Measurements from ENCODE around the gene CRYZ.
"Not testable (repeated sequence)": the region's sequence is repeated elsewhere in the genome, so short reads cannot be mapped to it uniquely, and the experiment has no call there.

CRYZ gene, protein sequence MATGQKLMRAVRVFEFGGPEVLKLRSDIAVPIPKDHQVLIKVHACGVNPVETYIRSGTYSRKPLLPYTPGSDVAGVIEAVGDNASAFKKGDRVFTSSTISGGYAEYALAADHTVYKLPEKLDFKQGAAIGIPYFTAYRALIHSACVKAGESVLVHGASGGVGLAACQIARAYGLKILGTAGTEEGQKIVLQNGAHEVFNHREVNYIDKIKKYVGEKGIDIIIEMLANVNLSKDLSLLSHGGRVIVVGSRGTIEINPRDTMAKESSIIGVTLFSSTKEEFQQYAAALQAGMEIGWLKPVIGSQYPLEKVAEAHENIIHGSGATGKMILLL

DNA sequence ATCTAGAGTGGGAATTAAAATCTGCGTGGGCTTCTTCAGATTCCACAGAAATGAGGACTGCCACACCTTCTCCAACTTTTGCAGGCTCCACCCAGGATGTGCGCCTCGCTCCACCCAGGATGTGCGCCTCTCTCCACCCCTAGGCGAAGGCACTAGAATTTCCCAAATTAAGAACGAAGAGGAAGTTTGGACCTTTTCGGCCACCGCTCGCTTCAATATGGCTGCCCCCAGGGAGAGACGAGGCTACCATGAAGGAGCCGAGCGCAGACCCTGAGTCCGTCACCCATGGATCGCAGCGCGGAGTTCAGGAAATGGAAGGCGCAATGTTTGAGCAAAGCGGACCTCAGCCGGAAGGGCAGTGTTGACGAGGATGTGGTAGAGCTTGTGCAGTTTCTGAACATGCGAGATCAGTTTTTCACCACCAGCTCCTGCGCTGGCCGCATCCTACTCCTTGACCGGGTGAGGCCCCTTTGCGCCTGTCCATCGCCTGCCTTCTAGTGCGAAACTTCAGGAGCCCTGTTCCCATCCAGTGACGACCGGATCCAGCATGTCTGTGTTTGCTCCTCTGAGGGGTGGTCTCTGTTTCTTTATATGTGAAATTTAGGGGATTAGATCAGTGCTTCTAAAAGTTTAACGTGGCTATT, at the start of gene CRYZ, which contains the start of gene TYW3:
TSS of gene CRYZ (minus strand) at position 91 of the 644 bp plus-strand sequence. CDS start 8,229 bp downstream, outside the sequence.
TSS of gene TYW3 (plus strand) at position 193 of the 644 bp plus-strand sequence. CDS start at position 286, 93 bp downstream.
- DNase-seq (ENCODE audit: low read depth in 2 of 2) = peak; percentile 70 to 71

- no peak for DNase-seq (ENCODE audit: low read depth in 2 of 2)
These were observed 47.7 kb upstream of the CRYZ start for GRCh38 chr1:74780594-74780993.

DNA sequence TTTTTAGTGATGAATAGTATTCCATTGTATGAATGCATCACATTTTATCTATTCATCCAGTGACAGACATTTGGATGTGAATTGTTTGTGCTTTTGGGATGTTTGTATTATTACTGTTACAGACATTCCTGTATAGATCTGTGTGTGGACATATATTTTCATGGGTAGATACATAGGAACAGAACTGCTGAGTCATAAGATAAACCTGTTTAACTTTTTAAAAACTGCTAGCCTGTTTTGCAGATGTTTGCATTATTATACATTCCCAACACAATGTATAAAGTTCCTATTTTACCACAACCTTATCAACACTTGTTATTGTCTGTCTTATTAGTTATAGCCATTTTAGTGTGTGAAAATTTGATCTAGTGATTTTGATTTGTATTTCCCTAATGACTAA, 46.9 kb upstream of the CRYZ start:
- no peak for DNase-seq (ENCODE audit: low read depth in 2 of 2)

- DNase-seq (ENCODE audit: low read depth in 2 of 2) = no peak
These were observed 44.7 kb upstream of the CRYZ start for GRCh38 chr1:74777525-74777924.

DNA sequence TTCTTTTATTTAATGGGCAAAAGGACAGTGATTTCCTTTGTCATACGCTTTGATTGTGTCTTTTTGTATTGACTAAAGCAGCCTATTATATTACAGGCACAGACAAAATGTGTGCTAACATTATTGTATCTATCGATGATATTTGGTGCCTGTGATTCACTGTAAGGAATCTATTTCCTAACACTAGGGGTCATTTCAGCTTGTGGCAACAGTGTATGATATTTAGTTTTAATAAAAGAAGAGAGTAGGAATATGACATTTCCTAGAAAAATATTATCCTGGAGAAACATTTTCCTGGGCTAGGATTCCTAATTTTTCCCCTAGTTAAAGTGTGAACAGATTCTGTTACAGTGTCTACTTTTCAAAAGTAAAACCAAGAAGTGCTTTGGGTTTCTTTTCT, 42.9 kb upstream of the CRYZ start:
- no peak for DNase-seq (ENCODE audit: low read depth in 2 of 2)

GRCh38 chr1:74773582-74773981, 40.7 kb upstream of the CRYZ start:
- DNase-seq (ENCODE audit: low read depth in 2 of 2) = no peak

DNA sequence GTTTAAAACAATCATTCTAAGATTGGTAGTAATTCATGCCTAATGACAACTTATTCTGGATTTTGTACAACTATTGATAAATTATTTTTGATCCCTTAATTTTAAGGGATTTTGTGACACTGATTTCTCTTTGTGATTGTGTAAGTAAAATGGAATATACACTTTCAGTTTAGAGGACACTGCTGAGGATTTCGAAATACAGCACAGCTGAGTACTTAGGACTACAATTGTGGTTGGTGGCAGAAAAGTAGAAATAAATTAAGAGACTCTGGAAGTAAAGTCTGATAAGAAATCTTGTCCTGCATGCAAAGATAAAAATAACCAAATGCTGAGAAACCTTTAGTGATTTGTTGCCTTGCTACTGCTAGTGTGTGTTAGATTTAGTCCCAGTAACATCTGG, 40.1 kb upstream of the CRYZ start:
- no peak for DNase-seq (ENCODE audit: low read depth in 2 of 2)

- DNase-seq (ENCODE audit: low read depth in 2 of 2) = peak in 1 of 2 donors; percentile 13
These were observed 39.2 kb upstream of the CRYZ start for GRCh38 chr1:74771913-74772515.

GRCh38 chr1:74767490-74767889, 34.6 kb upstream of the CRYZ start:
- no peak for DNase-seq (ENCODE audit: low read depth in 2 of 2)

GRCh38 chr1:74766579-74766978, 33.7 kb upstream of the CRYZ start:
- DNase-seq (ENCODE audit: low read depth in 2 of 2) = no peak

GRCh38 chr1:74763807-74764206, 31.0 kb upstream of the CRYZ start:
- no peak for DNase-seq (ENCODE audit: low read depth in 2 of 2)

DNA sequence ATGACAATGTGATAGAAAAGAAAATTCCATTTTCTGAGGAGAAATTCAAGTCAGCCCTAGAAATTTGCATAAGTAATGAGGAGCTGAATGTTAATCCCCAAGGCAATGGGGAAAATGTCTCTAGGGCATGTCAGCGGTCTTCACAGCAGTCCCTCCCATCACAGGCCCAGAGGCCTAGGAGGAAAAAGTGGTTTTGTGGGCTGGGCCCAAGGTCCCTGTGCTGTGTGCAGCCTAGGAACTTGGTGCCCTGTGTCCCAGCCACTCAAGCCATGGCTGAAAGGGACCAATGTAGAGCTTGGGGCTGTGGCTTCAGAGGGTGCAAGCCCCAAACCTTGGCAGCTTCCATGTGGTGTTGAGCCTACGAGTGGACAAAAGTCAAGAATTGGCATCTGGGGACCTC, 23.8 kb upstream of the CRYZ start:
- not testable (repeated sequence) for DNase-seq (ENCODE audit: low read depth in 2 of 2)

DNA sequence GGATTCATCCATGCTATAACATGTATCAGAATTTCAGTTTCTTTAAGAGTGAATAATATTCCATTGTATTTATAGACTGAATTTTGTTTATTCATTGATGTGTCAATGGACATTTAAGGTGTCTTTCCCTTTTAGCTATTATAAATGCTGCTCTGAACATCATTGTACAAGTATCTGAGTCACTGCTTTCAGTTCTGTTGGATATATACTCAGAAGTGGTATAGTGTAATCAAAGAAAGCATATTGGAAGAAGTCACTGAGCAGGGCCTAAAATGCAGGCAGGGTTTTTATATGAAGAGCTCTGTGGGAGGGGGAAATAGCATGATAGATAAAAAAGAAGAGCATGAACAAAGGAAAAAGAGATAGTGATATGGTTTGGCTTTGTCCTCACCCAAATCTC, 22.6 kb upstream of the CRYZ start:
- DNase-seq (ENCODE audit: low read depth in 2 of 2) = no peak

DNA sequence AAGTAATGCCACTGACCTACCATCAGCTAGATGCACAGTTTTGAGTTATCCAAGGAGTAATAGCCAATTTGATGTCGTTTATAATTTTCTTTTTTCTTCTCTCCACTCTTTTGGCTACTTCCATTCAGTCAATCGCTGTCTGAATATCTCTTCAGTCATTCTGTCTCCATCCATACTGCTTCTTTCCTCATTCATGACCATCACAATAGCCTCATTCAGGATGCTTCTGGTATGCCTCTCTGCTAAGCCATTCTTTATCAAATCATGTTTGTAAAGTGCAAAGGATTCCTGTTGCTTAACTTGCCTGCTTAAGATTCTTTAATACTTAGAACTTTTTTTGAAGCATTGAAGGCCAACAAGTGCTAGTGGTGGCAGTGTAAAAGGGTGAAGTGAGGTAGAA, 20.3 kb upstream of the CRYZ start:
- no peak for DNase-seq (ENCODE audit: low read depth in 2 of 2)

DNA sequence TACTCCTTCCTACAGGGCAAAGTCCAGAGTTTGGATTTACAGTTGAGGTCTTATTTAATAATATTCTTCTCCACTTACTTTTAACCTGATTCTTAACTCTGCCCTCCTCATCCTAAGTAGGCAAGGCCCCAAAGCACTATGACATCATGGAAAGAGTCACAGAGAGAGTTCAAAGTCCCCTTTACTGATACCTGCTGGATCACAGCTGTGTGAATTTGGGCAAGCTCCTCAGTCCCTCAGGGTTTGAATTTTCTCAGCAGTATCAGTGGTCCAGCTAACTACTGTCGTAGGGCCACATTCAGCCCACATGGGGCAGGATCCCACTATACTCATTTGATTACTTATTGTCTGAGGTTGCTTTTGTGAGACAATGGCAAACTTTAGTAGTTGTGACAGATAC, 16.1 kb upstream of the CRYZ start:
- no peak for DNase-seq (ENCODE audit: low read depth in 2 of 2)

- not testable (repeated sequence) for DNase-seq (ENCODE audit: low read depth in 2 of 2)
These were observed 12.4 kb upstream of the CRYZ start for GRCh38 chr1:74745247-74745646.

- not testable (repeated sequence) for DNase-seq (ENCODE audit: low read depth in 2 of 2)
These were observed 7.6 kb upstream of the CRYZ start for GRCh38 chr1:74740307-74740980.

DNA sequence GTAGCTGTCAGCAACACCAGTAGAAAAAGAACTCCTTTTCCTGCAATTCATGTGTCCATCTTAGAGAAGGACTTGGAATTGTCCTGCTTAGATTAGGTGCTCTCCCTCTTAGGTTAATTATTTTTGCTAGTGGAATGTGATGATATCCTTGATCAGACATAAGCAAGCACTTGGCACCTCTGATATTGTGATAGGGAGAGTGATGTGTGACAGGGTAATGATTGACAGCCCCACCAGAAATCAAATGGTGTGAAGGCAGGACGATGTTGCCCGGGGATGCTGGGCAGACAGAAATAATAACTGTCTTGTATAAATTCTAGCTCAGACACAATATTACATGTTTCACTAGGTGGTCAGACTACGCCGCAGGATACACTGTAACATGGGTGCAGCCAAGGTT, 4.5 kb upstream of the CRYZ start:
- no peak for DNase-seq (ENCODE audit: low read depth in 2 of 2)

DNA sequence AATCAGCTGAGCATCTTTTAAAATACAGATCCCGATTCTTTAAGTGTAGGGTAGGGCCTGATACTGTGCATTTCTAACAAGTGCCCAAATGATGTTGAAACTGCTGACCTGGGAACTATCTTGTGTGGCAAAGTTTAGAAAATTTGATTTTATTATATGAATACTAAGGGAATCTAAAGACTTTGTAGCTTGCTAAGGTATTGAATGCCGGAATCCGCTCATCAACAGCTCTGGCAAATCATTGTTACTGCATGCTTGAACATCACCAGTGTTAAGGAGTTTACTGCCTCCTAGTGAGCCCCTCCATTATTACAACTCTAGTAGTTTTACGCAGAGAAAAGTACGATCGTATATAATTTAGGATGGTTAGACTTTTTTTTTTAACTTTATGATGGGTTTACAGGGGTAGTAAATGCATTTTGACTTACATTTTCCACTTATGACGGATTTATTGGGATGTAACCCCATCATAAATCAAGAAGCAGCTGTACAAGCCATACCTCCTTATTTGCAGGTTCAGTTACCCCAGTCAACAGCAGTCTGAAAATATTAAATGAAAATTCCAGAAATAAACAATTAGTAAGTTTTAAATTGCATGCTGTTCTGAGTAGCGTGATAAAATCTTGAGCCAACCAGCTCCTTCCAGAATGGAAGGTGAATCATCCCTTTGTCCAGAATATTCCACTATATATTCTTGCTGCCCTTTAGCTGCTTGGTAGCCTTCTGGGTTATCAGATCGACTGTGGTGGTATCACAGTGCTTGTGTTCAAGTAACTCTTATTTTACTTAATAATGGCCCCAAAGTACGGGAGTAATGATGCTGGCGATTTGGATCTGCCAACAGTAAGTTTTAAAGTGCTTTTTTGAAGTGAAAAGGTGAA, 994 bp upstream of the CRYZ start:
- DNase-seq (ENCODE audit: low read depth in 2 of 2) = peak in 1 of 2 donors; percentile 41

- not testable (repeated sequence) for DNase-seq (ENCODE audit: low read depth in 2 of 2)
These were observed 541 bp downstream of the CRYZ start for GRCh38 chr1:74732071-74732946.

Measured in activated CD4-positive, alpha-beta T cell treated with anti-CD3 and anti-CD28 coated beads for 24 hours (primary cell).